Measurements from ENCODE around the gene CHSY1. TPM values are rescaled to one million over a fixed set of nuclear protein-coding genes. Genes with fewer than 3 reads are reported as not detected.

CHSY1 gene
- total RNA-seq, 2 experiments from 2014 or later = 5.0 to 14.3 TPM

GRCh38 chr15:101183931-101184305 lies 67.9 kb downstream of the CHSY1 start:
- no peak for TF ChIP-seq EZH2phosphoT487 (IDR thresholded peaks at IDR 0.05; ENCODE audit: borderline replicate concordance, low read depth, low read length)
- no peak for TF ChIP-seq CTCF (conservative IDR thresholded peaks at IDR 0.05; ENCODE audit: low read length)
- no peak overlapping the region for H3K4me2 ChIP-seq (ENCODE audit: low read length)
- intact Hi-C loops (cut with micrococcal nuclease; ENCODE audit: unreplicated experiment) = no loop called here
- no peaks in the 10 kb centered on the region for H3K4me1 ChIP-seq (ENCODE audit: insufficient read depth, low read length, poor library complexity, severe bottlenecking)
- no peaks in the 10 kb centered on the region for H4K20me1 ChIP-seq (ENCODE audit: insufficient read depth, low read length)
- H3K27ac ChIP-seq (ENCODE audit: low read depth, low read length, poor library complexity, severe bottlenecking) = no peak overlapping the region
- ChIA-PET POLR2A (interaction anchor here (0.5 to 0.7 kb wide), 2 partner anchors 28 to 930 kb away, joined by 3 read pairs; no protein-coding TSS in a partner anchor), CTCF (ENCODE audit: unreplicated experiment) (no interaction called here)
- H3K36me3 ChIP-seq (ENCODE audit: insufficient read depth, low read length) = no peaks in the 10 kb centered on the region
- no peak overlapping the region for H2AFZ ChIP-seq (ENCODE audit: low read length)
- no TSS peak for BruUV-seq (replicated peaks)
- no peak for DNase-seq (ENCODE audit: low spot score)
- no peaks in the 10 kb centered on the region for H3K79me2 ChIP-seq (ENCODE audit: insufficient read depth, low read depth, low read length)
- no peaks in the 10 kb centered on the region for H3K9me3 ChIP-seq (ENCODE audit: low read length)
- no peaks in the 10 kb centered on the region for H3K9me2 ChIP-seq (ENCODE audit: insufficient read depth, low read length)
- H3K4me3 ChIP-seq (ENCODE audit: low read depth, low read length, poor library complexity, severe bottlenecking) = no peak overlapping the region

GRCh38 chr15:101183226-101183930 lies 68.5 kb downstream of the CHSY1 start:
- no TSS peak for BruUV-seq (replicated peaks)
- H2AFZ ChIP-seq (ENCODE audit: low read length) = no peak overlapping the region
- no peaks in the 10 kb centered on the region for H3K9me2 ChIP-seq (ENCODE audit: insufficient read depth, low read length)
- TF ChIP-seq CTCF (conservative IDR thresholded peaks at IDR 0.05; ENCODE audit: low read length) (no peak), EZH2phosphoT487 (IDR thresholded peaks at IDR 0.05; ENCODE audit: borderline replicate concordance, low read depth, low read length) (no peak)
- no peak overlapping the region for H3K4me2 ChIP-seq (ENCODE audit: low read length)
- intact Hi-C loops (cut with micrococcal nuclease; ENCODE audit: unreplicated experiment) = no loop called here
- H3K4me1 ChIP-seq (ENCODE audit: insufficient read depth, low read length, poor library complexity, severe bottlenecking) = no peaks in the 10 kb centered on the region
- CTCF ChIA-PET (ENCODE audit: unreplicated experiment) = no interaction called here
- no peak overlapping the region for H3K4me3 ChIP-seq (ENCODE audit: low read depth, low read length, poor library complexity, severe bottlenecking)
- no peaks in the 10 kb centered on the region for H4K20me1 ChIP-seq (ENCODE audit: insufficient read depth, low read length)
- H3K9me3 ChIP-seq (ENCODE audit: low read length) = no peaks in the 10 kb centered on the region
- POLR2A ChIA-PET = interaction anchor here (0.5 to 0.7 kb wide), 2 partner anchors 27 to 930 kb away, joined by 3 read pairs; no protein-coding TSS in a partner anchor
- no peaks in the 10 kb centered on the region for H3K36me3 ChIP-seq (ENCODE audit: insufficient read depth, low read length)
- H3K79me2 ChIP-seq (ENCODE audit: insufficient read depth, low read depth, low read length) = no peaks in the 10 kb centered on the region
- H3K27ac ChIP-seq (ENCODE audit: low read depth, low read length, poor library complexity, severe bottlenecking) = no peak overlapping the region
- DNase-seq (ENCODE audit: low spot score) = no peak

DNA sequence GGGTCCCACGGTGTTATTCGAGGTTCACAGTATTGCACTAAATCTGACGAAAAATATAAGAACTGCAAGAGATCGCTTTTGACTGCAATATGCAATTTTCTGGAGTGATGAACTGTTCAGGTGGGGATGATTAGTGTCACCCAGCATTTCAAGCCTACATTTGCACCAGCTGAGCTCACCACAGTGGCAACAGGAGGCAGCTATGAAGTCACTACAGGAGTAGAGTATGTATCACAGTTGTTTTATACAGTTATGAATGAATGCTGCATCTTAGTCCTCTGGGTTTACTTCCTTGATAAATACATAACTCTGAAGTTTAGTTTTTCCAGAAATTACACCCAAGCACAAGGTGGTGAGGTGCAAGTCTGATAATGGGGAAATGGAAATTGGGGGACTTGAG lies 69.6 kb downstream of the CHSY1 start:
- POLR2A ChIA-PET = no interaction called here
- no peak overlapping the region for H3K4me3 ChIP-seq (ENCODE audit: low read depth, low read length, poor library complexity, severe bottlenecking)
- H2AFZ ChIP-seq (ENCODE audit: low read length) = no peak overlapping the region
- no peaks in the 10 kb centered on the region for H3K79me2 ChIP-seq (ENCODE audit: insufficient read depth, low read depth, low read length)
- H3K36me3 ChIP-seq (ENCODE audit: insufficient read depth, low read length) = no peaks in the 10 kb centered on the region
- no TSS peak for BruUV-seq (replicated peaks)
- intact Hi-C loops (cut with micrococcal nuclease; ENCODE audit: unreplicated experiment) = no loop called here
- no peaks in the 10 kb centered on the region for H3K9me3 ChIP-seq (ENCODE audit: low read length)
- H3K27ac ChIP-seq (ENCODE audit: low read depth, low read length, poor library complexity, severe bottlenecking) = no peak overlapping the region
- H3K4me2 ChIP-seq (ENCODE audit: low read length) = no peak overlapping the region
- no peaks in the 10 kb centered on the region for H3K9me2 ChIP-seq (ENCODE audit: insufficient read depth, low read length)
- CTCF ChIA-PET (ENCODE audit: unreplicated experiment) = no interaction called here
- no peaks in the 10 kb centered on the region for H3K4me1 ChIP-seq (ENCODE audit: insufficient read depth, low read length, poor library complexity, severe bottlenecking)
- TF ChIP-seq EZH2phosphoT487 (IDR thresholded peaks at IDR 0.05; ENCODE audit: borderline replicate concordance, low read depth, low read length) (no peak), CTCF (conservative IDR thresholded peaks at IDR 0.05; ENCODE audit: low read length) (no peak)
- no peaks in the 10 kb centered on the region for H4K20me1 ChIP-seq (ENCODE audit: insufficient read depth, low read length)
- no peak for DNase-seq (ENCODE audit: low spot score)
